Common myeloid progenitor, CD34-positive (primary cell): Measurements from ENCODE around the gene ANO2.
"Not testable (repeated sequence)": the region's sequence is repeated elsewhere in the genome, so short reads cannot be mapped to it uniquely, and the experiment has no call there.

Source experiments
- CTCF ChIA-PET: fragments of 350-600 bp; sonication (Branson Sonifier 250); formaldehyde crosslinking; loops from one replicate; lab custom pipeline; 2021; ENCODE audit warnings: antibody characterized with exemption; lab: Charles Lee
- POLR2A ChIA-PET: fragments of 350-600 bp; sonication (Branson Sonifier 250); formaldehyde crosslinking; loops from one replicate; lab custom pipeline; 2021; ENCODE audit warnings: antibody characterized with exemption; lab: Charles Lee
- DNase-seq, 3 donors: peaks; one replicate each; pipeline versions ENCODE4 v3.0.0 to v3.0.0-alpha.2; 2013
- H3K27ac ChIP-seq, 2 experiments: 1 replicate in 1 of 2; 2 replicates in 1 of 2; pipeline ENCODE4 v1.7.0; 2013; ENCODE audit warnings: inconsistent platforms in 2 of 2, low read length in 2 of 2, mild to moderate bottlenecking in 2 of 2, low read depth in 1 of 2, moderate library complexity in 1 of 2; ENCODE audit not compliant: severe bottlenecking in 2 of 2, insufficient read depth in 1 of 2, poor library complexity in 1 of 2
- H3K27me3 ChIP-seq, 5 experiments: replicated peaks in 2 of 5; 1 replicate in 3 of 5; 2 replicates in 2 of 5; pipeline versions ENCODE4 v1.6.1 to v1.7.0; 2013; ENCODE audit warnings: low read length in 4 of 5, mild to moderate bottlenecking in 2 of 5, moderate library complexity in 2 of 5, inconsistent platforms in 1 of 5; ENCODE audit not compliant: insufficient read depth in 5 of 5, control insufficient read depth in 4 of 5
- H3K36me3 ChIP-seq, 4 experiments: 1 replicate in 2 of 4; 2 replicates in 2 of 4; pipeline versions ENCODE4 v1.6.1 to v1.7.0; 2013; ENCODE audit warnings: low read length in 3 of 4, control low read depth in 1 of 4, mild to moderate bottlenecking in 1 of 4; ENCODE audit not compliant: control insufficient read depth in 4 of 4, insufficient read depth in 4 of 4
- H3K4me1 ChIP-seq, 4 experiments: 1 replicate in 3 of 4; 2 replicates in 1 of 4; pipeline versions ENCODE4 v1.6.1 to v1.7.1; 2013; ENCODE audit warnings: low read length in 3 of 4, mild to moderate bottlenecking in 3 of 4, control low read depth in 1 of 4, inconsistent platforms in 1 of 4, moderate library complexity in 1 of 4; ENCODE audit not compliant: control insufficient read depth in 4 of 4, insufficient read depth in 4 of 4; ENCODE audit errors: control extremely low read depth in 1 of 4
- H3K4me3 ChIP-seq, 7 experiments: 1 replicate in 4 of 7; 2 replicates in 3 of 7; pipeline versions ENCODE4 v1.5.1 to v1.7.0; 2013; ENCODE audit warnings: mild to moderate bottlenecking in 7 of 7, low read length in 6 of 7, moderate library complexity in 6 of 7, inconsistent platforms in 2 of 7, low read depth in 2 of 7, control low read depth in 1 of 7; ENCODE audit not compliant: insufficient read depth in 4 of 7, control insufficient read depth in 1 of 7; ENCODE audit errors: extremely low read depth in 1 of 7
- H3K9me3 ChIP-seq, 5 experiments: 1 replicate in 4 of 5; 2 replicates in 1 of 5; pipeline versions ENCODE4 v1.6.1 to v1.7.1; 2013; ENCODE audit warnings: low read length in 4 of 5, mild to moderate bottlenecking in 2 of 5, inconsistent platforms in 1 of 5, low read depth in 1 of 5, moderate library complexity in 1 of 5; ENCODE audit not compliant: control insufficient read depth in 4 of 5, insufficient read depth in 2 of 5; ENCODE audit errors: control extremely low read depth in 1 of 5
- WGBS: methylation state at CpG from one replicate; pipeline ENCODE4 v1.1.5; 2013; ENCODE audit not compliant: insufficient coverage; 5-methylcytosine and 5-hydroxymethylcytosine counted together

Gene ANO2

GRCh38 chr12:5537771-5538170 is 407.3 kb downstream of the ANO2 start:
- WGBS: 90% methylated on average over 2 of the region's 8 CpGs
- H3K27me3 ChIP-seq: peaks cover 0 to 5% (median 0%) of the 10 kb centered on the region in 5 experiments
- no peak for DNase-seq
- CTCF ChIA-PET: no interaction called here
- no peak overlapping the region for H3K4me3 ChIP-seq
- H3K27ac ChIP-seq: no peak overlapping the region
- POLR2A ChIA-PET: interaction anchor here (0.9 kb wide), 2 partner anchors 10 to 53 kb away, joined by 3 read pairs; no protein-coding TSS in a partner anchor
- no peaks in the 10 kb centered on the region for H3K9me3 ChIP-seq
- H3K36me3 ChIP-seq: no peaks in the 10 kb centered on the region
- no peaks in the 10 kb centered on the region for H3K4me1 ChIP-seq

GRCh38 chr12:5537026-5537615 is 407.9 kb downstream of the ANO2 start:
- WGBS: 11% methylated on average over 7 of the region's 13 CpGs
- H3K27ac ChIP-seq, CTCF ChIA-PET, H3K27me3 ChIP-seq, H3K4me3 ChIP-seq, H3K4me1 ChIP-seq, H3K9me3 ChIP-seq, H3K36me3 ChIP-seq: not testable (repeated sequence)
- POLR2A ChIA-PET: interaction anchor here (0.9 kb wide), 1 partner anchor 11 kb away, joined by 3 read pairs; no protein-coding TSS in a partner anchor
- peak in 1 of 3 donors; percentile 12 for DNase-seq

- DNase-seq: no peak
- WGBS: 100% methylated on average over 2 of the region's 3 CpGs
- POLR2A ChIA-PET: no interaction called here
These were observed 409.5 kb downstream of the ANO2 start for GRCh38 chr12:5535541-5535940.

GRCh38 chr12:5534426-5535199 is 410.4 kb downstream of the ANO2 start:
- Histone ChIP-seq H3K9me3 (no peaks in the 10 kb centered on the region), H3K27ac (no peak overlapping the region), H3K4me3 (no peak overlapping the region), H3K4me1 (no peaks in the 10 kb centered on the region), H3K27me3 (peaks cover 0 to 5% (median 0%) of the 10 kb centered on the region in 5 experiments), H3K36me3 (no peaks in the 10 kb centered on the region)
- 100% methylated on average over 7 of the region's 10 CpGs for WGBS
- CTCF ChIA-PET: no interaction called here
- POLR2A ChIA-PET: no interaction called here
- no peak for DNase-seq

More at GRCh38 chr12:5535541-5535940, 409.5 kb downstream of the ANO2 start:
- H3K9me3 ChIP-seq: no peaks in the 10 kb centered on the region
- no peak overlapping the region for H3K27ac ChIP-seq
- H3K4me3 ChIP-seq: no peak overlapping the region
- H3K4me1 ChIP-seq: no peaks in the 10 kb centered on the region
- CTCF ChIA-PET: no interaction called here
- peaks cover 0 to 5% (median 0%) of the 10 kb centered on the region in 5 experiments for H3K27me3 ChIP-seq
- H3K36me3 ChIP-seq: no peaks in the 10 kb centered on the region

GRCh38 chr12:5533368-5533767 is 411.7 kb downstream of the ANO2 start:
- Histone ChIP-seq H3K4me3 (no peak overlapping the region), H3K36me3 (no peaks in the 10 kb centered on the region), H3K4me1 (no peaks in the 10 kb centered on the region), H3K9me3 (no peaks in the 10 kb centered on the region), H3K27me3 (peaks cover 0 to 2% (median 0%) of the 10 kb centered on the region in 5 experiments), H3K27ac (no peak overlapping the region)
- POLR2A ChIA-PET: no interaction called here
- DNase-seq: no peak
- CTCF ChIA-PET: no interaction called here
- 90% methylated on average over 2 of the region's 3 CpGs for WGBS

GRCh38 chr12:5525783-5526367 is 419.2 kb downstream of the ANO2 start:
- Histone ChIP-seq H3K4me1 (no peaks in the 10 kb centered on the region), H3K27me3 (no peaks in the 10 kb centered on the region), H3K9me3 (no peaks in the 10 kb centered on the region), H3K27ac (no peak overlapping the region), H3K36me3 (no peaks in the 10 kb centered on the region), H3K4me3 (no peak overlapping the region)
- DNase-seq: no peak
- ChIA-PET CTCF (interaction anchor here (0.7 to 0.8 kb wide), 2 partner anchors 22 to 300 kb away, joined by 3 to 4 read pairs; no protein-coding TSS in a partner anchor), POLR2A (no interaction called here)
- 96% methylated on average over 2 of the region's 4 CpGs for WGBS
